GOT3 (cell line): ENCODE measurements around the gene CSMD2.

ENCODE experiments used
- DNase-seq: peaks from one replicate; lab custom pipeline; 2025; ENCODE audit warnings: mixed read lengths; lab: John Stamatoyannopoulos, UW

Gene CSMD2

GRCh38 chr1:34155860-34156259 lies 9.2 kb downstream of the CSMD2 start:
- DNase-seq: no peak

GRCh38 chr1:34153246-34153645 lies 11.8 kb downstream of the CSMD2 start:
- DNase-seq: no peak

- no peak for DNase-seq
Observed at GRCh38 chr1:34149501-34149900, 15.5 kb downstream of the CSMD2 start.

- no peak for DNase-seq
Observed at GRCh38 chr1:34147301-34147700, 17.7 kb downstream of the CSMD2 start.

GRCh38 chr1:34144766-34145165 lies 20.3 kb downstream of the CSMD2 start:
- no peak for DNase-seq

GRCh38 chr1:34143975-34144374 lies 21.1 kb downstream of the CSMD2 start:
- DNase-seq: no peak

- no peak for DNase-seq
Observed at GRCh38 chr1:34140011-34140676, 24.9 kb downstream of the CSMD2 start.

GRCh38 chr1:34137411-34137810 lies 27.6 kb downstream of the CSMD2 start:
- DNase-seq: no peak

GRCh38 chr1:34132161-34132420 lies 32.9 kb downstream of the CSMD2 start:
- no peak for DNase-seq

- DNase-seq: no peak
Observed at GRCh38 chr1:34131396-34132160, 33.5 kb downstream of the CSMD2 start.

GRCh38 chr1:34130306-34130705 lies 34.7 kb downstream of the CSMD2 start:
- DNase-seq: no peak

- no peak for DNase-seq
Observed at GRCh38 chr1:34129630-34130029, 35.4 kb downstream of the CSMD2 start.

GRCh38 chr1:34128186-34128889 lies 36.7 kb downstream of the CSMD2 start:
- DNase-seq: no peak

- no peak for DNase-seq
Observed at GRCh38 chr1:34127006-34128000, 37.7 kb downstream of the CSMD2 start.

- no peak for DNase-seq
Observed at GRCh38 chr1:34126486-34126885, 38.5 kb downstream of the CSMD2 start.

GRCh38 chr1:34125721-34126380 lies 39.2 kb downstream of the CSMD2 start:
- DNase-seq: no peak

- no peak for DNase-seq
Observed at GRCh38 chr1:34122080-34122932, 42.7 kb downstream of the CSMD2 start.

- no peak for DNase-seq
Observed at GRCh38 chr1:34115233-34115632, 49.8 kb downstream of the CSMD2 start.

- no peak for DNase-seq
Observed at GRCh38 chr1:34113887-34114286, 51.1 kb downstream of the CSMD2 start.

- no peak for DNase-seq
Observed at GRCh38 chr1:34113362-34113761, 51.7 kb downstream of the CSMD2 start.

GRCh38 chr1:34108711-34109110 lies 56.3 kb downstream of the CSMD2 start:
- no peak for DNase-seq
